ENCODE data around the gene HEG1. TPM values are rescaled to one million over a fixed set of nuclear protein-coding genes. Genes with fewer than 3 reads are reported as not detected.
A peak's percentile ranks its signal among the peaks of the same experiment; 100 is the strongest.

The HEG1 gene
- total and polyA plus RNA-seq, 2 of the 13 experiments (the other 11 are each of a cell fraction or from before 2014, with no cell fraction given), result 10.7 to 18.2 TPM

GRCh38 chr3:125000661-125001060 is 55.1 kb downstream of the HEG1 start:
- H3K4me3 ChIP-seq (replicated peaks in 1 of 3; ENCODE audit: insufficient read depth in 1 of 3, low read depth in 2 of 3, low read length in 3 of 3), result no peak overlapping the region
- no peak for FAIRE-seq
- no peak overlapping the region for H2AFZ ChIP-seq (ENCODE audit: low read length)
- in situ Hi-C loops (cut with HindIII; ENCODE audit: extremely low pct_ligation_motif_present, low pct_unique_long_range_greater_than_20kb) (loop anchor here (5.0 kb wide), 1 partner anchor 52 kb away; no protein-coding TSS in a partner anchor), intact Hi-C loops (cut with micrococcal nuclease; ENCODE audit: unreplicated experiment) (no loop called here)
- CTCF ChIA-PET (ENCODE audit: low intra/inter-chr PET ratio, low total read pairs), result no interaction called here
- no peak for TF ChIP-seq SMAD1 (CRISPR knock-in tag; IDR thresholded peaks at IDR 0.05; ENCODE audit: borderline replicate concordance, low read depth)
- no peak for TF ChIP-seq KIAA2018 (CRISPR knock-in tag; IDR thresholded peaks at IDR 0.05; ENCODE audit: borderline replicate concordance)
- TF ChIP-seq SMYD3 (CRISPR knock-in tag; IDR thresholded peaks at IDR 0.05), result no peak
- TF ChIP-seq ZNF276 (CRISPR knock-in tag; IDR thresholded peaks at IDR 0.05; ENCODE audit: low read depth), result no peak
- no peak for TF ChIP-seq ZNF816 (CRISPR knock-in tag; IDR thresholded peaks at IDR 0.05; ENCODE audit: borderline replicate concordance)
- no peak for TF ChIP-seq SP4 (CRISPR knock-in tag; IDR thresholded peaks at IDR 0.05)
- TF ChIP-seq ONECUT2 (CRISPR knock-in tag; IDR thresholded peaks at IDR 0.05), result no peak
- TF ChIP-seq ZNF329 (CRISPR knock-in tag; IDR thresholded peaks at IDR 0.05; ENCODE audit: low read depth), result no peak
- no peak for TF ChIP-seq ARNTL (CRISPR knock-in tag; IDR thresholded peaks at IDR 0.05)
- TF ChIP-seq GPN1 (CRISPR knock-in tag; IDR thresholded peaks at IDR 0.05; ENCODE audit: borderline replicate concordance), result no peak
- TF ChIP-seq ZFY (CRISPR knock-in tag; IDR thresholded peaks at IDR 0.05), result no peak
- no peak for TF ChIP-seq ISX (CRISPR knock-in tag; conservative IDR thresholded peaks at IDR 0.05)
- TF ChIP-seq SRSF9 (IDR thresholded peaks at IDR 0.05; ENCODE audit: borderline replicate concordance, insufficient read depth, low read depth, low read length, poor library complexity, severe bottlenecking), result no peak
- no peak for TF ChIP-seq MAFG (CRISPR knock-in tag; IDR thresholded peaks at IDR 0.05)
- no peak for TF ChIP-seq HNF4G (IDR thresholded peaks at IDR 0.05; ENCODE audit: borderline replicate concordance, low read depth, low read length)
- no peak for TF ChIP-seq HNF4G (CRISPR knock-in tag; IDR thresholded peaks at IDR 0.05; ENCODE audit: borderline replicate concordance, low read depth)
- no peak for ATAC-seq
- peaks cover 18 to 51% of the 10 kb centered on the region in 2 experiments for H3K36me3 ChIP-seq (replicated peaks in 1 of 2; ENCODE audit: control insufficient read depth in 1 of 2, insufficient read depth in 2 of 2, low read length in 2 of 2)
- H3K27ac ChIP-seq (ENCODE audit: extremely low read length, insufficient read depth, low read length), result peak overlapping the region; percentile 100
- no peaks in the 10 kb centered on the region for H3K27me3 ChIP-seq (ENCODE audit: control insufficient read depth in 1 of 2, insufficient read depth in 2 of 2, low read length in 2 of 2)
- peak overlapping the region; percentile 27 for H3K9ac ChIP-seq (ENCODE audit: insufficient read depth, low read depth, low read length)
- peaks cover 75% of the 10 kb centered on the region for H3K4me1 ChIP-seq (ENCODE audit: insufficient read depth, low read length)
- no peak for DNase-seq (ENCODE audit: low spot score)
- WGBS (ENCODE audit: low lambda C conversion rate), result 100% methylated on average over 2 of the region's 2 CpGs
- no peaks in the 10 kb centered on the region for H4K20me1 ChIP-seq (ENCODE audit: insufficient read depth, low read length)
- no peaks in the 10 kb centered on the region for H3K79me2 ChIP-seq (ENCODE audit: insufficient read depth, low read length)
- no TSS peak for BruUV-seq (replicated peaks)
- no peak overlapping the region for H3K4me2 ChIP-seq (ENCODE audit: low read depth, low read length)
- POLR2A ChIA-PET, result interaction anchor here (1.2 to 5.3 kb wide), 5 partner anchors 11 to 270 kb away, joined by 3 to 55 read pairs (median 11); no protein-coding TSS in a partner anchor
- H3K9me3 ChIP-seq (ENCODE audit: low read length), result no peaks in the 10 kb centered on the region

All from HepG2 (cell line).